K562 (cell line): ENCODE measurements around the gene CACNA2D4. TPM values are rescaled to one million over a fixed set of nuclear protein-coding genes. Genes with fewer than 3 reads are reported as not detected.

Source experiments
- ATAC-seq: fragments of 200-7000 bp; cut with Tn5 transposase; 3 replicates; pipeline ENCODE4 v1.9.1; 2020; ENCODE audit warnings: moderate library complexity
- BruUV-seq: library from RNA; stranded (reverse); fragments of 400-500 nt; replicated peaks from 2 replicates; lab custom pipeline; 2021; lab: Mats Ljungman, UMichigan
- CTCF ChIA-PET: fragments of 300-600 bp; formaldehyde crosslinking; extraction: SDS; loops from one replicate; lab custom pipeline; 2021; ENCODE audit warnings: low intra/inter-chr PET ratio; lab: Yijun Ruan, JAX
- POLR2A ChIA-PET: fragments of 300-600, 350-650 bp; sonication (Branson Sonifier 250); formaldehyde crosslinking; extraction: SDS; loops from one replicate; lab custom pipeline; 2021; ENCODE audit warnings: antibody characterized with exemption, inconsistent platforms; lab: Yijun Ruan, JAX
- DNase-seq, 4 experiments: peaks; one replicate each; pipeline versions ENCODE4 v3.0.0 to v3.0.0-alpha.2; 2011 to 2018; ENCODE audit warnings: low spot score in 3 of 4, mixed read lengths in 3 of 4; ENCODE audit errors: extremely low read depth in 1 of 4
- FAIRE-seq: peaks from 2 replicates; lab custom pipeline; 2011; peaks lifted over from hg19 to GRCh38; lab: Jason Lieb, UNC
- H2AFZ ChIP-seq: 2 replicates; pipeline ENCODE4 v1.6.0; 2011; ENCODE audit warnings: low read depth, low read length, control low read depth, inconsistent platforms
- H3K27ac ChIP-seq: fragments of 200-600 bp; 3 replicates; pipeline ENCODE4 v1.8.0; 2011; ENCODE audit warnings: low read depth, mild to moderate bottlenecking, control low read depth, inconsistent platforms, low read length, moderate library complexity, mixed read lengths; ENCODE audit errors: extremely low read depth
- H3K27me3 ChIP-seq, 2 experiments: fragments of 300-600 bp in 1 of 2; 2 replicates in 1 of 2; 3 replicates in 1 of 2; pipeline versions ENCODE4 v1.6.0 to v1.8.0; 2011; ENCODE audit warnings: inconsistent platforms in 2 of 2, low read length in 2 of 2, mild to moderate bottlenecking in 1 of 2, mixed read lengths in 1 of 2, moderate library complexity in 1 of 2; ENCODE audit not compliant: control insufficient read depth in 2 of 2, insufficient read depth in 2 of 2
- H3K36me3 ChIP-seq: fragments of 300-600 bp; 3 replicates; pipeline ENCODE4 v1.8.0; 2011; ENCODE audit warnings: mild to moderate bottlenecking, low read length, inconsistent platforms; ENCODE audit not compliant: control insufficient read depth, insufficient read depth
- H3K4me1 ChIP-seq, 2 experiments: fragments of 200-600 bp in 1 of 2; replicated peaks in 1 of 2; 2 replicates in 1 of 2; 3 replicates in 1 of 2; pipeline versions ENCODE4 v1.5.1 to v1.8.0; 2011; ENCODE audit warnings: inconsistent platforms in 2 of 2, low read length in 2 of 2, mild to moderate bottlenecking in 1 of 2, mixed read lengths in 1 of 2, moderate library complexity in 1 of 2; ENCODE audit not compliant: control insufficient read depth in 2 of 2, insufficient read depth in 2 of 2
- H3K4me2 ChIP-seq: 2 replicates; pipeline ENCODE4 v1.6.1; 2011; ENCODE audit warnings: low read length, control low read depth, inconsistent platforms, mixed read lengths; ENCODE audit not compliant: insufficient read depth
- H3K4me3 ChIP-seq: fragments of 200-600 bp; sonication (generic), shearing (Covaris generic); 2 replicates; pipeline ENCODE4 v1.5.1; 2016; ENCODE audit warnings: control low read depth, inconsistent platforms
- H3K79me2 ChIP-seq: fragments of 200-600 bp; 3 replicates; pipeline ENCODE4 v1.8.0; 2011; ENCODE audit warnings: low read length, inconsistent platforms; ENCODE audit not compliant: control insufficient read depth, insufficient read depth
- H3K9ac ChIP-seq, 2 experiments: 2 replicates each; pipeline versions ENCODE4 v1.6.0 to v1.6.1; 2011; ENCODE audit warnings: low read depth in 2 of 2, low read length in 2 of 2, control low read depth in 1 of 2, inconsistent platforms in 1 of 2, mild to moderate bottlenecking in 1 of 2, mixed read lengths in 1 of 2; ENCODE audit not compliant: insufficient read depth in 1 of 2
- H3K9me1 ChIP-seq: one replicate; pipeline ENCODE4 v1.6.0; 2011; ENCODE audit warnings: inconsistent platforms, mild to moderate bottlenecking, low read length, moderate library complexity; ENCODE audit not compliant: control insufficient read depth, insufficient read depth
- H3K9me3 ChIP-seq: replicated peaks from 2 replicates; pipeline ENCODE4 v1.5.1; 2011; ENCODE audit warnings: low read depth, low read length, inconsistent platforms; ENCODE audit not compliant: control insufficient read depth, insufficient read depth
- H4K20me1 ChIP-seq: replicated peaks from 2 replicates; pipeline ENCODE4 v1.6.1; 2011; ENCODE audit warnings: low read length, inconsistent platforms, mixed read lengths; ENCODE audit not compliant: control insufficient read depth, insufficient read depth
- BRCA1 ChIP-seq, 2 experiments: fragments of 450-650 bp in 1 of 2; sonication (generic) in 1 of 2; formaldehyde crosslinking in 1 of 2; IDR thresholded peaks; 2 replicates each; pipeline versions ENCODE4 v1.5.0 to v1.6.1; 2017 to 2020; ENCODE audit warnings: mild to moderate bottlenecking in 1 of 2, missing genetic modification reagents in 1 of 2
- CTCFL ChIP-seq: IDR thresholded peaks from 2 replicates; pipeline ENCODE4 v1.6.1; 2011; ENCODE audit warnings: borderline replicate concordance, low read depth, mild to moderate bottlenecking, moderate library complexity, low read length; ENCODE audit not compliant: insufficient read depth, poor library complexity, severe bottlenecking
- JUNB ChIP-seq: fragments of 450-650 bp; formaldehyde crosslinking; conservative IDR thresholded peaks from 2 replicates; pipeline ENCODE4 v1.4.0; 2020; ENCODE audit warnings: mild to moderate bottlenecking
- RBM14 ChIP-seq: fragments of 200-400 bp; formaldehyde crosslinking; IDR thresholded peaks from 2 replicates; pipeline ENCODE4 v1.6.1; 2018; ENCODE audit warnings: low read depth, mild to moderate bottlenecking, low read length, moderate library complexity, borderline replicate concordance; ENCODE audit not compliant: insufficient read depth
- RFX5 ChIP-seq: IDR thresholded peaks from 2 replicates; pipeline ENCODE4 v1.6.1; 2011; ENCODE audit warnings: low read depth, mild to moderate bottlenecking, improper control_type of control experiment, low read length
- TAF1 ChIP-seq: IDR thresholded peaks from 2 replicates; pipeline ENCODE4 v1.6.1; 2011; ENCODE audit warnings: mild to moderate bottlenecking, low read length, moderate library complexity; ENCODE audit not compliant: insufficient read depth, control insufficient read depth, severe bottlenecking; ENCODE audit errors: extremely low read depth
- ZNF41 ChIP-seq: fragments of 250-450 bp; sonication (Bioruptor Pico); conservative IDR thresholded peaks from 2 replicates; pipeline ENCODE4 v1.4.0; 2020; ENCODE audit warnings: mild to moderate bottlenecking
- ZNF518B ChIP-seq: fragments of 250-450 bp; sonication (Bioruptor Pico); IDR thresholded peaks from 2 replicates; pipeline ENCODE4 v1.5.0; 2021; ENCODE audit warnings: mild to moderate bottlenecking, moderate library complexity
- ZNF639 ChIP-seq, 2 experiments: fragments of 200-800 bp in 1 of 2; sonication (Bioruptor generic) in 1 of 2; sonication (generic) in 1 of 2; formaldehyde crosslinking in 1 of 2; IDR thresholded peaks in 1 of 2; conservative IDR thresholded peaks in 1 of 2; 2 replicates each; pipeline versions ENCODE4 v1.5.0 to v1.6.1; 2016 to 2020; ENCODE audit warnings: missing compliant biosample characterization in 1 of 2, missing genetic modification characterization in 1 of 2, missing genetic modification reagents in 1 of 2
- WGBS: fragments of 100-300 bp; shearing (Covaris generic); methylation state at CpG from one replicate; pipeline ENCODE4 v1.1.6; 2016; ENCODE audit warnings: low coverage, mixed read lengths; ENCODE audit not compliant: insufficient coverage; ENCODE audit errors: missing lambda C conversion rate; 5-methylcytosine and 5-hydroxymethylcytosine counted together
- in situ Hi-C: fragments of 300-500 bp; cut with MboI; formaldehyde crosslinking; loops from 4 replicates; pipeline ENCODE4 v1.15.0; 2018; ENCODE audit warnings: inconsistent platforms, mixed read lengths
- intact Hi-C: fragments of 100-400 bp; cut with micrococcal nuclease; formaldehyde crosslinking; loops from 2 replicates; pipeline ENCODE4 v1.14.2; 2022
- polyA plus RNA-seq, 8 experiments: library from polyadenylated mRNA; depleted of rRNA in 4 of 8; stranded (reverse) in 5 of 8; unstranded in 3 of 8; fragments of >200 nt; fragmentation: Nextera tagmentation in 2 of 8; fragmentation: Illumina TruSeq in 1 of 8; extraction: Ambion mirVana in 2 of 8; extraction: Trizol in 1 of 8; gene quantifications; 2 replicates each; pipeline versions ENCODE4 v1.2.1 to v1.2.3, GENCODE V29; 2011 to 2014; ENCODE audit warnings: inconsistent platforms in 1 of 8, missing spikeins in 1 of 8
- total RNA-seq, 7 experiments: library from RNA; depleted of rRNA in 6 of 7; stranded (reverse); fragments of >200 nt in 6 of 7; fragmentation: Illumina TruSeq in 2 of 7; extraction: Trizol in 2 of 7; gene quantifications; 2 replicates each; pipeline versions ENCODE4 v1.2.1 to v1.2.3, GENCODE V29; 2011 to 2021; ENCODE audit warnings: low replicate concordance in 1 of 7

CACNA2D4 gene
- total and polyA plus RNA-seq, 9 of the 15 experiments (the other 6 are each of a cell fraction or from before 2014, with no cell fraction given), result 0.04 to 0.69 (median 0.40) TPM; not detected in 3

- TF ChIP-seq CTCFL (no peak), RFX5 (no peak), ZNF41 (CRISPR knock-in tag) (no peak), RBM14 (no peak), BRCA1 (IDR thresholded peaks at IDR 0.05) (no peak), BRCA1 (CRISPR knock-in tag; IDR thresholded peaks at IDR 0.05) (no peak), ZNF639 (CRISPR knock-in tag; conservative IDR thresholded peaks at IDR 0.05 in 1 of 2, IDR thresholded peaks at IDR 0.05 in 1 of 2) (no peak)
Observed at GRCh38 chr12:1758887-1759286, 159.6 kb downstream of the CACNA2D4 start (continued).

- FAIRE-seq (no peak), DNase-seq (no peak), ATAC-seq (no peak)
- Histone ChIP-seq H3K9me1 (no peaks in the 10 kb centered on the region), H4K20me1 (no peaks in the 10 kb centered on the region), H3K4me2 (no peak overlapping the region), H3K4me3 (no peak overlapping the region), H3K9me3 (no peaks in the 10 kb centered on the region), H3K79me2 (peaks cover 67% of the 10 kb centered on the region), H3K27me3 (no peaks in the 10 kb centered on the region), H3K4me1 (peaks cover 0 to 2% of the 10 kb centered on the region in 2 experiments; a peak in 1 of 5 replicates), H3K27ac (no peak overlapping the region), H3K9ac (no peak overlapping the region), H2AFZ (no peak overlapping the region), H3K36me3 (peaks cover 60% of the 10 kb centered on the region)
- intact Hi-C loops (no loop called here), in situ Hi-C loops (no loop called here)
- WGBS, result 72% methylated on average over 2 of the region's 2 CpGs
- BruUV-seq, result no TSS peak
- ChIA-PET POLR2A (no interaction called here), CTCF (no interaction called here)
- no peak for TF ChIP-seq ZNF518B (CRISPR knock-in tag)
- TF ChIP-seq TAF1, result no peak
- TF ChIP-seq JUNB (CRISPR knock-in tag), result no peak
Observed at GRCh38 chr12:1758376-1758775, 160.1 kb downstream of the CACNA2D4 start.
